Measurements from ENCODE around the gene COL27A1.

- TF ChIP-seq CTCF (IDR thresholded peaks at IDR 0.05; ENCODE audit: low read depth, low read length) (no peak), MAX (IDR thresholded peaks at IDR 0.05; ENCODE audit: low read depth, low read length) (no peak), MYC (IDR thresholded peaks at IDR 0.05; ENCODE audit: low read depth, low read length) (no peak)
Observed at GRCh38 chr9:114230068-114230467, 74.7 kb downstream of the COL27A1 start.

Data from NB4 (cell line).